Astrocyte (in vitro differentiated cells and primary cell): Measurements from ENCODE around the gene DCC.

Source experiments
- CTCF ChIP-seq: IDR thresholded peaks from 2 replicates; pipeline ENCODE4 v1.5.1; 2011; ENCODE audit warnings: low read depth, mild to moderate bottlenecking, inconsistent platforms, low read length, moderate library complexity; ENCODE audit not compliant: insufficient read depth
- EZH2 ChIP-seq: IDR thresholded peaks from 2 replicates; pipeline ENCODE4 v1.6.1; 2012; ENCODE audit warnings: mild to moderate bottlenecking, low read length, inconsistent platforms; ENCODE audit not compliant: insufficient read depth

GRCh38 chr18:52682260-52682659, 342.3 kb downstream of the DCC start:
- TF ChIP-seq CTCF (no peak), EZH2 (no peak)
